Mucosa of descending colon (tissue), 3 donors: ENCODE data around the gene SLC38A1. TPM values are rescaled to one million over a fixed set of nuclear protein-coding genes. Genes with fewer than 3 reads are reported as not detected.

Source experiments
- ATAC-seq: fragments of 200-7000 bp; cut with Tn5 transposase; one replicate; pipeline ENCODE4 v1.9.1; 2020; ENCODE audit warnings: mild to moderate bottlenecking, moderate library complexity
- DNase-seq, 3 donors: peaks; one replicate each; pipeline ENCODE4 v3.0.0-alpha.2; 2020
- H3K36me3 ChIP-seq: fragments of 200-600 bp; one replicate; pipeline ENCODE4 v1.8.0; 2021; ENCODE audit warnings: low read depth, mild to moderate bottlenecking
- H3K4me1 ChIP-seq: fragments of 200-600 bp; one replicate; pipeline ENCODE4 v1.8.0; 2021; ENCODE audit warnings: low read depth, mild to moderate bottlenecking
- H3K4me3 ChIP-seq: fragments of 200-600 bp; one replicate; pipeline ENCODE4 v1.8.0; 2021; ENCODE audit warnings: mild to moderate bottlenecking
- H3K9me3 ChIP-seq: fragments of 200-600 bp; one replicate; pipeline ENCODE4 v1.8.0; 2021; ENCODE audit warnings: mild to moderate bottlenecking
- CTCF ChIP-seq: fragments of 200-600 bp; IDR thresholded peaks from one replicate; pipeline ENCODE4 v1.8.0; 2022; ENCODE audit warnings: antibody characterized with exemption, mild to moderate bottlenecking
- intact Hi-C, 2 donors: fragments of 100-400 bp; cut with DNase I in 1 of 2; cut with micrococcal nuclease in 1 of 2; formaldehyde crosslinking; loops; one replicate each; pipeline versions ENCODE4 v1.11.0 to v1.11.1; 2022; cut with DNase I, micrococcal nuclease
- total RNA-seq, 3 donors: library from RNA; stranded (reverse); fragmentation: NEBNext Ultra II Directional in 2 of 3; extraction: Animal tissue kit (Norgen Biotek cat#: 25700) in 2 of 3; gene quantifications; one replicate each; pipeline versions ENCODE4 v1.2.1 to v1.2.4, GENCODE V29; 2021 to 2023
- donor health status: DM: no; HTN: no; CAD: no; lungs with moderate emphysema.
- donor health status: DM: no; HTN: no; CAD: no.
- donor health status: DM: no; HTN: yes; CAD: no.

SLC38A1 gene
- total RNA-seq, 3 donors from 2014 or later: 116 to 157 (median 132) TPM

GRCh38 chr12:46238821-46239220 is 30.0 kb downstream of the SLC38A1 start:
- H3K4me3 ChIP-seq: no peak overlapping the region
- TF ChIP-seq CTCF: no peak
- H3K36me3 ChIP-seq: no peaks in the 10 kb centered on the region
- H3K4me1 ChIP-seq: no peaks in the 10 kb centered on the region
- H3K9me3 ChIP-seq: no peaks in the 10 kb centered on the region
- intact Hi-C loops: no loop called here
- ATAC-seq: no peak
- no peak for DNase-seq

- intact Hi-C loops: no loop called here
- H3K4me3 ChIP-seq: no peak overlapping the region
- DNase-seq (no peak), ATAC-seq (no peak)
- no peaks in the 10 kb centered on the region for H3K36me3 ChIP-seq
- H3K9me3 ChIP-seq: no peaks in the 10 kb centered on the region
- H3K4me1 ChIP-seq: no peaks in the 10 kb centered on the region
- TF ChIP-seq CTCF: no peak
These were observed 31.3 kb downstream of the SLC38A1 start for GRCh38 chr12:46237371-46238045.

- ATAC-seq: no peak
- no peaks in the 10 kb centered on the region for H3K36me3 ChIP-seq
- DNase-seq: no peak
- intact Hi-C loops: no loop called here
- H3K4me3 ChIP-seq: no peak overlapping the region
- no peaks in the 10 kb centered on the region for H3K4me1 ChIP-seq
- no peaks in the 10 kb centered on the region for H3K9me3 ChIP-seq
- TF ChIP-seq CTCF: no peak
These were observed 34.8 kb downstream of the SLC38A1 start for GRCh38 chr12:46234000-46234399.

GRCh38 chr12:46233423-46233822 is 35.4 kb downstream of the SLC38A1 start:
- DNase-seq (no peak), ATAC-seq (no peak)
- no peak for TF ChIP-seq CTCF
- intact Hi-C loops: no loop called here
- H3K4me3 ChIP-seq: no peak overlapping the region
- no peaks in the 10 kb centered on the region for H3K36me3 ChIP-seq
- no peaks in the 10 kb centered on the region for H3K4me1 ChIP-seq
- H3K9me3 ChIP-seq: no peaks in the 10 kb centered on the region

GRCh38 chr12:46230983-46231382 is 37.9 kb downstream of the SLC38A1 start:
- DNase-seq (no peak), ATAC-seq (no peak)
- H3K4me3 ChIP-seq: no peak overlapping the region
- peaks cover 2% of the 10 kb centered on the region for H3K4me1 ChIP-seq
- intact Hi-C loops: no loop called here
- TF ChIP-seq CTCF: no peak
- no peaks in the 10 kb centered on the region for H3K9me3 ChIP-seq
- no peaks in the 10 kb centered on the region for H3K36me3 ChIP-seq

- intact Hi-C loops: no loop called here
- H3K4me3 ChIP-seq: no peak overlapping the region
- no peaks in the 10 kb centered on the region for H3K9me3 ChIP-seq
- no peak for TF ChIP-seq CTCF
- DNase-seq (no peak), ATAC-seq (no peak)
- no peaks in the 10 kb centered on the region for H3K36me3 ChIP-seq
- peaks cover 2% of the 10 kb centered on the region for H3K4me1 ChIP-seq
These were observed 38.5 kb downstream of the SLC38A1 start for GRCh38 chr12:46230306-46230705.
